Osteoblast (primary cell): Measurements from ENCODE around the gene CRTC3. TPM values are rescaled to one million over a fixed set of nuclear protein-coding genes. Genes with fewer than 3 reads are reported as not detected.

Experiments used
- DNase-seq: peaks from one replicate; pipeline ENCODE4 v3.0.0; 2011; ENCODE audit warnings: low spot score, mixed read lengths; ENCODE audit not compliant: insufficient read length; ENCODE audit errors: missing footprints
- H2AFZ ChIP-seq: 2 replicates; pipeline ENCODE4 v1.6.0; 2011; ENCODE audit warnings: mild to moderate bottlenecking, low read length
- H3K27ac ChIP-seq: 2 replicates; pipeline ENCODE4 v1.5.1; 2011; ENCODE audit warnings: mild to moderate bottlenecking, low read depth, low read length, moderate library complexity
- H3K27me3 ChIP-seq: 2 replicates; pipeline ENCODE4 v1.6.0; 2012; ENCODE audit warnings: mild to moderate bottlenecking, control low read depth, inconsistent platforms, low read length, moderate library complexity; ENCODE audit not compliant: insufficient read depth
- H3K36me3 ChIP-seq: 2 replicates; pipeline ENCODE4 v1.5.1; 2011; ENCODE audit warnings: mild to moderate bottlenecking, low read length, control low read depth, moderate library complexity; ENCODE audit not compliant: insufficient read depth
- H3K4me1 ChIP-seq: 2 replicates; pipeline ENCODE4 v1.5.1; 2011; ENCODE audit warnings: mild to moderate bottlenecking, low read length, control low read depth, moderate library complexity; ENCODE audit not compliant: insufficient read depth
- H3K4me2 ChIP-seq: 2 replicates; pipeline ENCODE4 v1.6.0; 2011; ENCODE audit warnings: mild to moderate bottlenecking, low read length; ENCODE audit not compliant: insufficient read depth
- H3K4me3 ChIP-seq: fragments of 200-600 bp; sonication (generic); 3 replicates; pipeline ENCODE4 v1.5.1; 2012; ENCODE audit warnings: mild to moderate bottlenecking, low read length, inconsistent platforms; ENCODE audit not compliant: insufficient read depth
- H3K79me2 ChIP-seq: 2 replicates; pipeline ENCODE4 v1.6.0; 2012; ENCODE audit warnings: mild to moderate bottlenecking, low read length, control low read depth, inconsistent platforms; ENCODE audit not compliant: insufficient read depth
- H3K9me3 ChIP-seq: 2 replicates; pipeline ENCODE4 v1.5.1; 2011; ENCODE audit warnings: low read depth, low read length, control low read depth
- H4K20me1 ChIP-seq: 2 replicates; pipeline ENCODE4 v1.6.0; 2012; ENCODE audit warnings: mild to moderate bottlenecking, low read length, control low read depth; ENCODE audit not compliant: insufficient read depth
- total RNA-seq: library from RNA; depleted of rRNA; stranded (reverse); fragments of >200 nt; gene quantifications from 2 replicates; pipeline ENCODE4 v1.2.3, GENCODE V29; 2012
- TF ChIP-seq, protein P1 (sequence below): IDR thresholded peaks from 2 replicates; pipeline ENCODE4 v1.5.1; 2011; ENCODE audit warnings: mild to moderate bottlenecking, low read depth, low read length, moderate library complexity; ENCODE audit errors: extremely low read depth

CRTC3 gene
- total RNA-seq, 1 donor = 25.0 TPM

DNA sequence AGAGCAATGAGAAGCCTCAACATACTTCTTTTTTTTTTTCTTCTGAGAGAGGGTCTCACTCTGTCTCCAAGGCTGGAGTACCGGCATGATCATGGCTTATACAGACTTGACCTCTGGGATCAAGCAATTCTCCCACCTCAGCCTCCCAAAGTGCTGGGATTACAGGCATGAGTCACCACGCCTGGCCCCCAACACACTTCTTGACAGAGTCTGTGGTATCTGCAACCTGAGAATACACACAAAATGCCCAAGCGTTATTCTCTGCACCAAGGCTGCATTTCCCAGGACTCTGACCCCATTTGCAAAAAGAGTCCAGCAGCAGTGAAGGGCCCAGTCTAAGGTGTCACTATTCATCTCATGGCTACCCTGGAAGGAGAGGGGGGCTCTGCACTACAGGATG, 144.8 kb downstream of the CRTC3 start:
- Histone ChIP-seq H3K4me3 (no peak overlapping the region), H3K9me3 (no peaks in the 10 kb centered on the region), H3K36me3 (no peaks in the 10 kb centered on the region), H3K79me2 (no peaks in the 10 kb centered on the region), H3K27me3 (no peaks in the 10 kb centered on the region), H2AFZ (no peak overlapping the region), H4K20me1 (no peaks in the 10 kb centered on the region), H3K4me2 (no peak overlapping the region), H3K4me1 (peaks cover 3% of the 10 kb centered on the region), H3K27ac (no peak overlapping the region)
- TF ChIP-seq, protein P1, sequence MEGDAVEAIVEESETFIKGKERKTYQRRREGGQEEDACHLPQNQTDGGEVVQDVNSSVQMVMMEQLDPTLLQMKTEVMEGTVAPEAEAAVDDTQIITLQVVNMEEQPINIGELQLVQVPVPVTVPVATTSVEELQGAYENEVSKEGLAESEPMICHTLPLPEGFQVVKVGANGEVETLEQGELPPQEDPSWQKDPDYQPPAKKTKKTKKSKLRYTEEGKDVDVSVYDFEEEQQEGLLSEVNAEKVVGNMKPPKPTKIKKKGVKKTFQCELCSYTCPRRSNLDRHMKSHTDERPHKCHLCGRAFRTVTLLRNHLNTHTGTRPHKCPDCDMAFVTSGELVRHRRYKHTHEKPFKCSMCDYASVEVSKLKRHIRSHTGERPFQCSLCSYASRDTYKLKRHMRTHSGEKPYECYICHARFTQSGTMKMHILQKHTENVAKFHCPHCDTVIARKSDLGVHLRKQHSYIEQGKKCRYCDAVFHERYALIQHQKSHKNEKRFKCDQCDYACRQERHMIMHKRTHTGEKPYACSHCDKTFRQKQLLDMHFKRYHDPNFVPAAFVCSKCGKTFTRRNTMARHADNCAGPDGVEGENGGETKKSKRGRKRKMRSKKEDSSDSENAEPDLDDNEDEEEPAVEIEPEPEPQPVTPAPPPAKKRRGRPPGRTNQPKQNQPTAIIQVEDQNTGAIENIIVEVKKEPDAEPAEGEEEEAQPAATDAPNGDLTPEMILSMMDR = no peak
- no peak for DNase-seq

DNA sequence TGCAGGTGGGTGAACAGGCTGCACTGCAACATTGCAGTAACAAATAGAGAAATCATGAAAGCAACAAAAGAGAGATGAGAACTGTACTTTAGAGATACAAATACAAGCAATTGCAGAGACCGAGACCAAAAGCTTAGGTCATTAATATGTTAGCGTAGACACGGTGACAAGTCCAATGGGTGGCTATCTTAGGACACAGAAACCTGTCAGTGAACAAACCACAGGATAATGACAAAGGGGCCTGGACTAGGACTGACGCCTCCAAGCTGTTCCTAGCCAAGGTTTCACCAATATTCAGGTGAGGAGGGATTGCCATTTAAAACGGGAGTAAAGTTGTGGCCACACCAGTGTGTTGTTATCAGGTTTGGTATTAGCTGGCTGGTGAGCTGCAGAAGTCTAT, 145.7 kb downstream of the CRTC3 start:
- Histone ChIP-seq H3K9me3 (no peaks in the 10 kb centered on the region), H4K20me1 (no peaks in the 10 kb centered on the region), H2AFZ (no peak overlapping the region)

DNA sequence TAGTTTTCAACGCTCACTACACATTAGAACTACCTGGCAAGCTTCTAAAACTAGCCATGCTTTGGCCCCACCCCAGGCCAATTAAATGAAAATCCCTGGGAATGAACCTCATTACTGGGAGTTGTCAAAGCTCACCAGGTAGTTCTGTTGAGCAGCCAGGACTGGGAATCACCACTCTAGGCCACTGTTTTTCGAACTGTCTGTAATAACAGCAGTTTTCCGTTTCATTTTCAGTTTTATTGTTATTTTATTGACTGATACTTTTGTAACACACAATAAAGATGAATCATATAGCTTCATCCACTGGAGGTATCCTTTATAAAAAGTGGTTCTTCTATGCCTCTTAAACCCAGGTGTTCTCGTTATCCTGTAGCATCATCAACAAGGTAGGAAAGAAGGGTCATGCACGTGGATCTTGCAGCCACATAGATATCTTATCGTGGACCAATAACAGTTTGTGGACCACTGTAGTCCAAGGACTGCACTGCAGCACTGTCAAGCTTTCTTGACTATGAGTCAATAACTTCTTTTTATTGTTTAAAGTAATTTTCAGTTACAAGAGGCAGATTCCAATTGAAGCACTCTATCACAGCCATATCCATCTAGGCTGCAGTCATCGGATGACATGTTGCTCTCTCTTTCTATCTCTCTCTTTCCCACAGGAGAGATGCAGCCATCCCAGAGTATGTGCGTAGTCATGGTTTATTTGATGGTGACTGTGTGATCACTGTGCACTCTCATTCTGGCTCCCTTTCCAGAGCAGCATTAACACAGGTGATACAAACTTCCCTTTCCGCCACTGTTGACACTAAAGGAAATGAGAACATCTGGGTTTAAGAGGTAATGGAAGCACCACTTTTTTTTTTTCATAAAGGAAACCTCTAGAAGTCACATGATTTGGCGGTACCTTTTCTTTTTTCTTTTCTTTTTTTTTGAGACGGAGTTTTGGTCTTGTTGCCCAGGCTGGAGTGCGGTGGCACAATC, 148.4 kb downstream of the CRTC3 start:
- no peaks in the 10 kb centered on the region for H3K36me3 ChIP-seq
- no peaks in the 10 kb centered on the region for H3K9me3 ChIP-seq
- H3K4me1 ChIP-seq = peaks cover 22% of the 10 kb centered on the region
- H2AFZ ChIP-seq = peak overlapping the region; percentile 6
- H3K79me2 ChIP-seq = no peaks in the 10 kb centered on the region
- H3K4me2 ChIP-seq = no peak overlapping the region
- TF ChIP-seq, protein P1 = no peak
- DNase-seq = peak; percentile 62
- no peaks in the 10 kb centered on the region for H4K20me1 ChIP-seq
- no peak overlapping the region for H3K27ac ChIP-seq
- no peaks in the 10 kb centered on the region for H3K27me3 ChIP-seq
- H3K4me3 ChIP-seq = no peak overlapping the region

More for the DNA sequence above, 145.7 kb downstream of the CRTC3 start:
- Histone ChIP-seq H3K4me2 (no peak overlapping the region), H3K27me3 (no peaks in the 10 kb centered on the region), H3K27ac (no peak overlapping the region), H3K36me3 (no peaks in the 10 kb centered on the region), H3K4me3 (no peak overlapping the region), H3K4me1 (peaks cover 11% of the 10 kb centered on the region), H3K79me2 (no peaks in the 10 kb centered on the region)
- TF ChIP-seq, protein P1 = no peak
- peak; percentile 8 for DNase-seq

DNA sequence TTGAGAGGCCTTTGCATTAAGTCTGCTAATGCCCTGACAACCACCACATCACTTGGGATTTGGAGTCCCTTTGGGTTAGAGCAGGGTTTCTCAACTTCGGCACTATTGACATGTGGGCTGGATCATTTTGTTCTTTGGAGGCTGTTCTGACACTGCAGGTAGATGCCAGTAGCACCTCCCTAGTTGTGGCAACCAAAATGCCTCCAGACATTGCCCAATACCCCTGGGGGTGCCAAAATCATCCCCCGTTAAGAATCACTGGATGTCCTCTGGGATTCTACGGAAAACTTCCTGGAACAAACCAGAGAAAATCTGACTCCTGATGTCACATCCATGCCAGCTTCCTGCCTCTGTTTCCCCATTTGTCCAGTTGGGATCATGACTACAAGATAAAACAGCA, 150.2 kb downstream of the CRTC3 start:
- Histone ChIP-seq H3K27ac (peak overlapping the region; percentile 90), H3K27me3 (no peaks in the 10 kb centered on the region), H3K79me2 (no peaks in the 10 kb centered on the region), H2AFZ (peak overlapping the region; percentile 9), H3K4me2 (peak overlapping the region; percentile 70), H3K4me3 (peak overlapping the region; percentile 13), H3K9me3 (no peaks in the 10 kb centered on the region), H3K4me1 (peaks cover 22% of the 10 kb centered on the region), H4K20me1 (no peaks in the 10 kb centered on the region), H3K36me3 (no peaks in the 10 kb centered on the region)
- TF ChIP-seq, protein P1 = no peak
- no peak for DNase-seq
